Measurements from ENCODE around the gene UBA52. TPM values are rescaled to one million over a fixed set of nuclear protein-coding genes. Genes with fewer than 3 reads are reported as not detected.

Gene UBA52
- total and polyA plus RNA-seq, 2 donors (not counting 1 experiment from before 2014, with no cell fraction given) = 1,837 to 5,694 TPM

DNA sequence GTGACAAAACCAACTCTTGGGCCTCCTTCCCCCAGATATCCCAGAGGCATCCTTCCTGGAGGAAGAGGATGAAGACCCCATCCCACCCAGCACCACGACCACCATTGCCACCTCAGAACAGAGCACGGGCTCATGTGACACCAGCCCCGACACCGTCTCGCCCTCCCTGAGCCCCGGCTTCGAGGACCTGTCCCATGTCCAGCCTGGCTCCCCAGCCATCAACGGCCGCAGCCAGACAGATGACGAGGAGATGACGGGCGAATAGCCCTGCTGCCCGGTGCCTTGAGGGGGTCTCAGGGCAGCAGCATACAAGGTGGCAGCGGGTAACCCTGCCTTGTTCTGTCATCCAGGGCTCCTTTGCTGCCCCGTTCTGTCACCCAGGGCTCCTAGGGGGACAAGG lies 3.3 kb upstream of the UBA52 start:
- Histone ChIP-seq H4K20me1 (ENCODE audit: control insufficient read depth, insufficient read depth, low read length, poor library complexity, severe bottlenecking) (peaks cover 20% of the 10 kb centered on the region), H2AFZ (ENCODE audit: insufficient read depth, low read depth, low read length, poor library complexity, severe bottlenecking) (no peak overlapping the region), H3K79me2 (ENCODE audit: control insufficient read depth, insufficient read depth, low read length) (peaks cover 17% of the 10 kb centered on the region), H3K4me3 (ENCODE audit: control extremely low read depth in 1 of 5, extremely low read depth in 1 of 5, insufficient read depth in 1 of 5, low read depth in 2 of 5, low read length in 4 of 5) (no peak overlapping the region), H3K27ac (ENCODE audit: low read length in 2 of 2) (no peak overlapping the region), H3K4me2 (replicated peaks; ENCODE audit: low read depth, low read length, poor library complexity, severe bottlenecking) (no peak overlapping the region), H3K36me3 (replicated peaks in 1 of 2; ENCODE audit: control extremely low read depth in 1 of 2, control insufficient read depth in 1 of 2, extremely low read depth in 1 of 2, insufficient read depth in 2 of 2, low read length in 1 of 2) (peaks cover 0 to 52% of the 10 kb centered on the region in 2 experiments), H3K4me1 (ENCODE audit: control insufficient read depth in 2 of 2, insufficient read depth in 2 of 2, low read length in 2 of 2) (peaks cover 12 to 21% of the 10 kb centered on the region in 2 donors), H3K9me3 (ENCODE audit: control extremely low read depth in 1 of 3, control insufficient read depth in 2 of 3, insufficient read depth in 1 of 3, low read length in 2 of 3) (no peaks in the 10 kb centered on the region), H3K27me3 (replicated peaks in 1 of 4; ENCODE audit: control extremely low read depth in 1 of 4, control insufficient read depth in 3 of 4, insufficient read depth in 4 of 4, low read length in 3 of 4) (no peaks in the 10 kb centered on the region), H3K9ac (ENCODE audit: low read length) (no peak overlapping the region)
- no peaks in the 10 kb centered on the region for H3K27me3 Mint-ChIP-seq
- ATAC-seq (ENCODE audit: low read depth) (no peak), DNase-seq (no peak)
- H3K4me3 Mint-ChIP-seq = no peak overlapping the region
- 98% methylated on average over 14 of the region's 15 CpGs for WGBS (ENCODE audit: insufficient coverage)
- peaks cover 16% of the 10 kb centered on the region for H3K4me1 Mint-ChIP-seq
- ChIA-PET POLR2A (no interaction called here), CTCF (no interaction called here)
- H3K9me3 Mint-ChIP-seq (ENCODE audit: insufficient read depth) = no peaks in the 10 kb centered on the region
- intact Hi-C loops (cut with micrococcal nuclease) = no loop called here
- no peak for TF ChIP-seq EZH2 (IDR thresholded peaks at IDR 0.05; ENCODE audit: borderline replicate concordance, insufficient read depth, low read depth, low read length, poor library complexity, severe bottlenecking)
- TF ChIP-seq, protein P1, sequence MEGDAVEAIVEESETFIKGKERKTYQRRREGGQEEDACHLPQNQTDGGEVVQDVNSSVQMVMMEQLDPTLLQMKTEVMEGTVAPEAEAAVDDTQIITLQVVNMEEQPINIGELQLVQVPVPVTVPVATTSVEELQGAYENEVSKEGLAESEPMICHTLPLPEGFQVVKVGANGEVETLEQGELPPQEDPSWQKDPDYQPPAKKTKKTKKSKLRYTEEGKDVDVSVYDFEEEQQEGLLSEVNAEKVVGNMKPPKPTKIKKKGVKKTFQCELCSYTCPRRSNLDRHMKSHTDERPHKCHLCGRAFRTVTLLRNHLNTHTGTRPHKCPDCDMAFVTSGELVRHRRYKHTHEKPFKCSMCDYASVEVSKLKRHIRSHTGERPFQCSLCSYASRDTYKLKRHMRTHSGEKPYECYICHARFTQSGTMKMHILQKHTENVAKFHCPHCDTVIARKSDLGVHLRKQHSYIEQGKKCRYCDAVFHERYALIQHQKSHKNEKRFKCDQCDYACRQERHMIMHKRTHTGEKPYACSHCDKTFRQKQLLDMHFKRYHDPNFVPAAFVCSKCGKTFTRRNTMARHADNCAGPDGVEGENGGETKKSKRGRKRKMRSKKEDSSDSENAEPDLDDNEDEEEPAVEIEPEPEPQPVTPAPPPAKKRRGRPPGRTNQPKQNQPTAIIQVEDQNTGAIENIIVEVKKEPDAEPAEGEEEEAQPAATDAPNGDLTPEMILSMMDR (IDR thresholded peaks at IDR 0.05) = no peak
- no peak overlapping the region for H3K27ac Mint-ChIP-seq

- POLR2A ChIA-PET = no interaction called here
- Histone ChIP-seq H3K36me3 (replicated peaks in 1 of 2; ENCODE audit: control extremely low read depth in 1 of 2, control insufficient read depth in 1 of 2, extremely low read depth in 1 of 2, insufficient read depth in 2 of 2, low read length in 1 of 2) (peaks cover 0 to 42% of the 10 kb centered on the region in 2 experiments), H3K4me2 (replicated peaks; ENCODE audit: low read depth, low read length, poor library complexity, severe bottlenecking) (no peak overlapping the region), H3K4me1 (ENCODE audit: control insufficient read depth in 2 of 2, insufficient read depth in 2 of 2, low read length in 2 of 2) (peaks cover 12 to 25% of the 10 kb centered on the region in 2 donors), H3K27ac (ENCODE audit: low read length in 2 of 2) (no peak overlapping the region), H3K79me2 (ENCODE audit: control insufficient read depth, insufficient read depth, low read length) (peaks cover 19% of the 10 kb centered on the region), H3K27me3 (replicated peaks in 1 of 4; ENCODE audit: control extremely low read depth in 1 of 4, control insufficient read depth in 3 of 4, insufficient read depth in 4 of 4, low read length in 3 of 4) (no peaks in the 10 kb centered on the region), H3K9me3 (ENCODE audit: control extremely low read depth in 1 of 3, control insufficient read depth in 2 of 3, insufficient read depth in 1 of 3, low read length in 2 of 3) (no peaks in the 10 kb centered on the region), H3K4me3 (ENCODE audit: control extremely low read depth in 1 of 5, extremely low read depth in 1 of 5, insufficient read depth in 1 of 5, low read depth in 2 of 5, low read length in 4 of 5) (no peak overlapping the region), H3K9ac (ENCODE audit: low read length) (no peak overlapping the region), H4K20me1 (ENCODE audit: control insufficient read depth, insufficient read depth, low read length, poor library complexity, severe bottlenecking) (peaks cover 26% of the 10 kb centered on the region), H2AFZ (ENCODE audit: insufficient read depth, low read depth, low read length, poor library complexity, severe bottlenecking) (no peak overlapping the region)
- intact Hi-C loops (cut with micrococcal nuclease) = loop anchor here (5.0 kb wide), 1 partner anchor 1497 kb away; the partner anchor contains the start of genes HAUS8 and MYO9B
- WGBS (ENCODE audit: insufficient coverage) = 95% methylated on average over 17 of the region's 18 CpGs
- Mint-ChIP-seq H3K27me3 (no peaks in the 10 kb centered on the region), H3K4me3 (no peak overlapping the region), H3K27ac (peak overlapping the region; percentile 37), H3K9me3 (ENCODE audit: insufficient read depth) (no peaks in the 10 kb centered on the region), H3K4me1 (peaks cover 16% of the 10 kb centered on the region)
- TF ChIP-seq, protein P1 (IDR thresholded peaks at IDR 0.05) = no peak
- no peak for TF ChIP-seq EZH2 (IDR thresholded peaks at IDR 0.05; ENCODE audit: borderline replicate concordance, insufficient read depth, low read depth, low read length, poor library complexity, severe bottlenecking)
- CTCF ChIA-PET = interaction anchor here (0.8 kb wide), 1 partner anchor 790 kb away, joined by 3 read pairs; no protein-coding TSS in a partner anchor
- ATAC-seq (ENCODE audit: low read depth) = no peak
- DNase-seq = no peak
Observed at GRCh38 chr19:18574691-18575291, 3.1 kb downstream of the UBA52 start.

Measured in B cell (primary cell).